GM19351 (cell line): ENCODE measurements around the gene ZNF655.
"Not testable (repeated sequence)": the region's sequence is repeated elsewhere in the genome, so short reads cannot be mapped to it uniquely, and the experiment has no call there.

Source experiments
- ATAC-seq: cut with Tn5 transposase; IDR thresholded peaks from one replicate; pipeline ENCODE4 v1.9.1; 2021; ENCODE audit warnings: mild to moderate bottlenecking, moderate library complexity; ENCODE audit not compliant: unreplicated experiment

ZNF655 gene

GRCh38 chr7:99560834-99561736 is 2.6 kb downstream of the ZNF655 start:
- no peak for ATAC-seq

- ATAC-seq, result no peak
These were observed 3.3 kb downstream of the ZNF655 start for GRCh38 chr7:99561737-99562051.

- ATAC-seq, result no peak
These were observed 3.8 kb downstream of the ZNF655 start for GRCh38 chr7:99562114-99562784.

GRCh38 chr7:99562832-99563231 is 4.4 kb downstream of the ZNF655 start:
- ATAC-seq, result no peak

GRCh38 chr7:99563650-99564049 is 5.2 kb downstream of the ZNF655 start:
- no peak for ATAC-seq

GRCh38 chr7:99568770-99569169 is 10.3 kb downstream of the ZNF655 start:
- not testable (repeated sequence) for ATAC-seq

- no peak for ATAC-seq
These were observed 13.3 kb downstream of the ZNF655 start for GRCh38 chr7:99571768-99572167.

- ATAC-seq, result no peak
These were observed 14.8 kb downstream of the ZNF655 start for GRCh38 chr7:99573257-99573656.

- ATAC-seq, result no peak
These were observed 17.8 kb downstream of the ZNF655 start for GRCh38 chr7:99576251-99576650.

GRCh38 chr7:99579281-99579955 is 21.0 kb downstream of the ZNF655 start:
- ATAC-seq, result no peak

GRCh38 chr7:99579956-99580777 is 21.7 kb downstream of the ZNF655 start:
- ATAC-seq, result no peak

GRCh38 chr7:99580778-99581332 is 22.4 kb downstream of the ZNF655 start:
- not testable (repeated sequence) for ATAC-seq

GRCh38 chr7:99588868-99589267 is 30.4 kb downstream of the ZNF655 start:
- no peak for ATAC-seq

- no peak for ATAC-seq
These were observed 36.7 kb downstream of the ZNF655 start for GRCh38 chr7:99594948-99595745.

- no peak for ATAC-seq
These were observed 38.0 kb downstream of the ZNF655 start for GRCh38 chr7:99596408-99596955.

GRCh38 chr7:99597762-99598501 is 39.5 kb downstream of the ZNF655 start, which contains the start of gene TMEM225B:
Gene TMEM225B (plus strand): TSS chr7:99598267. CDS start chr7:99604389, 6,122 bp downstream.
- no peak for ATAC-seq

- no peak for ATAC-seq
These were observed 41.4 kb downstream of the ZNF655 start for GRCh38 chr7:99599836-99600235.

GRCh38 chr7:99601656-99602310 is 43.3 kb downstream of the ZNF655 start:
- no peak for ATAC-seq
